Measurements from ENCODE around the gene ADAM33. TPM values are rescaled to one million over a fixed set of nuclear protein-coding genes. Genes with fewer than 3 reads are reported as not detected.

ADAM33 gene
- total RNA-seq, 1 donor, result 11.2 TPM

DNA sequence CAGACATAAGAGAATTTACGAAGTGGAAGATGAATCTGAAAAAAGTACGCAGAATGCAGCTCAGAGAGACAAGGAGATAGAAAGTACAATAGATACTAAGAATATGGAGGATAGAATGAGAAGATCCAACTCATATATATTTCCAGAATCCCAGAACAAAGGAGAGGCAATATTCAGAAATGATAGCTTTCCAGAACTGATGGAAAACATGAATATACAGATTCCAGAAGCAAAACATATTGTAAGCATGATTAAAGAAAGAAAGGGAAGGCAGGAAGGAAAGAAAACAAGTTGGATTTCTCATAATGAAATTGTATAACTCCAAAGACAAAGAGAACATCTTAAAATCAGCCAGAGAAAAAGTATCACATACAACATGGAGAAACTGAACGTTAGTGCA, 41.6 kb downstream of the ADAM33 start:
- Histone ChIP-seq H3K4me1 (ENCODE audit: insufficient read depth, low read length) (no peaks in the 10 kb centered on the region), H3K27me3 (ENCODE audit: insufficient read depth, low read length) (no peaks in the 10 kb centered on the region), H3K79me2 (ENCODE audit: insufficient read depth, low read length) (no peaks in the 10 kb centered on the region), H3K4me3 (ENCODE audit: insufficient read depth, low read length) (no peak overlapping the region), H2AFZ (ENCODE audit: low read length) (no peak overlapping the region), H3K27ac (ENCODE audit: low read depth, low read length) (no peak overlapping the region), H3K4me2 (ENCODE audit: insufficient read depth, low read length) (no peak overlapping the region), H4K20me1 (ENCODE audit: insufficient read depth, low read length) (no peaks in the 10 kb centered on the region), H3K9me3 (ENCODE audit: low read depth, low read length) (no peaks in the 10 kb centered on the region), H3K36me3 (ENCODE audit: insufficient read depth, low read length) (peaks cover 3% of the 10 kb centered on the region)
- DNase-seq (ENCODE audit: insufficient read length, low spot score, missing footprints), result no peak
- TF ChIP-seq, protein P1, sequence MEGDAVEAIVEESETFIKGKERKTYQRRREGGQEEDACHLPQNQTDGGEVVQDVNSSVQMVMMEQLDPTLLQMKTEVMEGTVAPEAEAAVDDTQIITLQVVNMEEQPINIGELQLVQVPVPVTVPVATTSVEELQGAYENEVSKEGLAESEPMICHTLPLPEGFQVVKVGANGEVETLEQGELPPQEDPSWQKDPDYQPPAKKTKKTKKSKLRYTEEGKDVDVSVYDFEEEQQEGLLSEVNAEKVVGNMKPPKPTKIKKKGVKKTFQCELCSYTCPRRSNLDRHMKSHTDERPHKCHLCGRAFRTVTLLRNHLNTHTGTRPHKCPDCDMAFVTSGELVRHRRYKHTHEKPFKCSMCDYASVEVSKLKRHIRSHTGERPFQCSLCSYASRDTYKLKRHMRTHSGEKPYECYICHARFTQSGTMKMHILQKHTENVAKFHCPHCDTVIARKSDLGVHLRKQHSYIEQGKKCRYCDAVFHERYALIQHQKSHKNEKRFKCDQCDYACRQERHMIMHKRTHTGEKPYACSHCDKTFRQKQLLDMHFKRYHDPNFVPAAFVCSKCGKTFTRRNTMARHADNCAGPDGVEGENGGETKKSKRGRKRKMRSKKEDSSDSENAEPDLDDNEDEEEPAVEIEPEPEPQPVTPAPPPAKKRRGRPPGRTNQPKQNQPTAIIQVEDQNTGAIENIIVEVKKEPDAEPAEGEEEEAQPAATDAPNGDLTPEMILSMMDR (IDR thresholded peaks at IDR 0.05; ENCODE audit: extremely low read depth, low read depth, low read length), result no peak

DNA sequence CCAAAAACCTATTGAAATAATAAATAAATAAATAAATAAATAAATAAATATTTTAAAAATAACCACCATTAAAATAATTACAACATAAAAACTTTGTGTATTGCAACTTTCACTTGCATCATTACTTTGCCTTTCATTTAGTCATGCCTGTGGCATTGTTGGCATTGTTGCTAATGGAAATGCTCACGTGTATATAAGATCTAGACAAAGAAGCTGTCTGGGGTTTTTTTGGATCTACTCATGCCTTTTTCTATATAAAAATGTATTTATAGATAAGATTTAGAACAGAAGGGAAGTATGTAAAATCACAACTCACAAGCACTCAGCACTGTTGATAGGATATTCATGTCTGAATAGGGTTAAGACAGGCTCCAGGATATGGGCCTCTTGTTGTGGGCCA, 46.5 kb downstream of the ADAM33 start:
- TF ChIP-seq, protein P1 (IDR thresholded peaks at IDR 0.05; ENCODE audit: extremely low read depth, low read depth, low read length), result no peak
- Histone ChIP-seq H3K9me3 (ENCODE audit: low read depth, low read length) (no peaks in the 10 kb centered on the region), H3K27ac (ENCODE audit: low read depth, low read length) (no peak overlapping the region), H4K20me1 (ENCODE audit: insufficient read depth, low read length) (no peaks in the 10 kb centered on the region), H3K79me2 (ENCODE audit: insufficient read depth, low read length) (no peaks in the 10 kb centered on the region), H3K27me3 (ENCODE audit: insufficient read depth, low read length) (no peaks in the 10 kb centered on the region), H3K4me2 (ENCODE audit: insufficient read depth, low read length) (no peak overlapping the region), H3K4me3 (ENCODE audit: insufficient read depth, low read length) (no peak overlapping the region), H3K36me3 (ENCODE audit: insufficient read depth, low read length) (peaks cover 3% of the 10 kb centered on the region), H3K4me1 (ENCODE audit: insufficient read depth, low read length) (no peaks in the 10 kb centered on the region), H2AFZ (ENCODE audit: low read length) (no peak overlapping the region)
- peak; percentile 58 for DNase-seq (ENCODE audit: insufficient read length, low spot score, missing footprints)

DNA sequence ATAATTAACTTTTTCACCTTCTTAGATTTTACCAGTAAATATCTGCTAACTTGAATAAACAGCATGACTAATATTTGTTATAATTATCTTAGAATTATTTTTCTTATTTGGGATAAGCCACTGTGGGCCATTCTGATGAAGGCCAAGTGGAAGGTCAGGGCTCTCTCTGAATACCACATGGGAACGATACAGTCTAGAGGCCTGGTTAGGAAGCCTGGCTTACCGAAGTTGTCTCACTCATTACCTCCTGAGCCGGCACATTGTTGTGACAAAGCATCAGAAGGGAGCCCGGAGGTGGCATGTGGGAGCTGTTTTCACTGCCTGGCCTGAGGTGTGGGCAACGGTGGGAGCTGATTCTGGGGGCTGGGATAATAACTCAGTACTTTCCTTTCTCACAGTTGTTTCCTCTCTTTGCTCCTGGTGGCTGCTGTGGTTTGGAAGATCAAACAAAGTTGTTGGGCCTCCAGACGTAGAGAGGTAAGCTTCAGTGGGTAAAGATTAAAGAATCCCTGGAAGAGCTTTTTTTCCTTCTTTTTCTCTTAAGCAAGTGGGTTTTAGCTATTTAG, 47.8 kb downstream of the ADAM33 start:
- H4K20me1 ChIP-seq (ENCODE audit: insufficient read depth, low read length), result no peaks in the 10 kb centered on the region
- no peak overlapping the region for H3K4me3 ChIP-seq (ENCODE audit: insufficient read depth, low read length)
- peaks cover 4% of the 10 kb centered on the region for H3K36me3 ChIP-seq (ENCODE audit: insufficient read depth, low read length)
- no peak overlapping the region for H3K27ac ChIP-seq (ENCODE audit: low read depth, low read length)
- H3K9me3 ChIP-seq (ENCODE audit: low read depth, low read length), result no peaks in the 10 kb centered on the region
- no peaks in the 10 kb centered on the region for H3K27me3 ChIP-seq (ENCODE audit: insufficient read depth, low read length)
- H2AFZ ChIP-seq (ENCODE audit: low read length), result no peak overlapping the region
- DNase-seq (ENCODE audit: insufficient read length, low spot score, missing footprints), result no peak
- no peaks in the 10 kb centered on the region for H3K79me2 ChIP-seq (ENCODE audit: insufficient read depth, low read length)
- H3K4me2 ChIP-seq (ENCODE audit: insufficient read depth, low read length), result no peak overlapping the region
- TF ChIP-seq, protein P1 (IDR thresholded peaks at IDR 0.05; ENCODE audit: extremely low read depth, low read depth, low read length), result no peak
- no peaks in the 10 kb centered on the region for H3K4me1 ChIP-seq (ENCODE audit: insufficient read depth, low read length)

DNA sequence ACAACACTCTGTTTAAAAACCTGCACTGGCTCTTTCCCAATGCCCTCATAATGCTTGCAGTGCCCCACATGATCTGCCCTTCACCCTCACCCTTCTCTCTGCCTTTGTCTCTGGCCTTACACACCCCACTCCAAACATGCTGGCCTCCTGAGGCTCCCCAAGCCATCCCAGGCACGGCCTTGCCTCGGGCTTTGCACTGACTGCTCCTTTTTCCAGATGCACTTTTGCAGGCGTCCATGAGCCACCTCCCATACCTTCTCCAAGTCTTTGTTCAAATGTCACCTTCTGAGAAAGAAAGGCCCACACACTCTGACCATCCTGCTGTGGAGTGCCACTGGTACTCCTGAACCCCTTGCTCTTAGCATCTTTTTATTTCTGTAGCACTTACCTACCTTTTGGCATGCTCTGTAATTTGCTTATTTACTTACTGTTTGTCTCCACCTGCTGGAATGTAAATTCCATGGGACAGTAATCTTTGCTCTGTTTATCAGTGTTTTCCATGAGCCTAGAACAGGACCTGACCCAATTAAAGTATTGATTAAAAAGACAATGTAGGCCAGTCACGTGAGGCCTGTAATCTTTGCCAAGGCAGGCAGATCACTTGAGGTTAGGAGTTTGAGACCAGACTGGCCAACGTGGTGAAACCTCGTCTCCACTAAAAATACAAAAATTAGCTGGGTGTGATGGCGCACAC, 49.4 kb downstream of the ADAM33 start:
- no peaks in the 10 kb centered on the region for H3K27me3 ChIP-seq (ENCODE audit: insufficient read depth, low read length)
- peaks cover 4% of the 10 kb centered on the region for H3K36me3 ChIP-seq (ENCODE audit: insufficient read depth, low read length)
- no peak overlapping the region for H3K4me2 ChIP-seq (ENCODE audit: insufficient read depth, low read length)
- TF ChIP-seq, protein P1 (IDR thresholded peaks at IDR 0.05; ENCODE audit: extremely low read depth, low read depth, low read length), result peak; percentile 8
- no peak overlapping the region for H3K27ac ChIP-seq (ENCODE audit: low read depth, low read length)
- no peaks in the 10 kb centered on the region for H3K4me1 ChIP-seq (ENCODE audit: insufficient read depth, low read length)
- no peaks in the 10 kb centered on the region for H4K20me1 ChIP-seq (ENCODE audit: insufficient read depth, low read length)
- H3K79me2 ChIP-seq (ENCODE audit: insufficient read depth, low read length), result no peaks in the 10 kb centered on the region
- no peaks in the 10 kb centered on the region for H3K9me3 ChIP-seq (ENCODE audit: low read depth, low read length)
- no peak overlapping the region for H2AFZ ChIP-seq (ENCODE audit: low read length)
- no peak overlapping the region for H3K4me3 ChIP-seq (ENCODE audit: insufficient read depth, low read length)
- no peak for DNase-seq (ENCODE audit: insufficient read length, low spot score, missing footprints)
